Measurements from ENCODE around the gene PIAS1. TPM values are rescaled to one million over a fixed set of nuclear protein-coding genes. Genes with fewer than 3 reads are reported as not detected.

The PIAS1 gene
- total RNA-seq, 2 experiments from 2014 or later: 20.4 to 24.4 TPM

GRCh38 chr15:68241088-68241935, 187.2 kb downstream of the PIAS1 start:
- peaks cover 10% of the 10 kb centered on the region for H3K36me3 Mint-ChIP-seq
- peaks cover 10% of the 10 kb centered on the region for H3K9me3 Mint-ChIP-seq
- DNase-seq: no peak
- H3K4me3 Mint-ChIP-seq: no peak overlapping the region
- H3K4me1 Mint-ChIP-seq: no peaks in the 10 kb centered on the region
- H3K27ac Mint-ChIP-seq: no peak overlapping the region
- H3K27me3 Mint-ChIP-seq: peaks cover 3% of the 10 kb centered on the region

Other genes starting within 250 kb of the PIAS1 start
- under 1 TPM; 0.16 to 0.30 TPM for gene SKOR1, start 228.8 kb upstream of the PIAS1 start, total RNA-seq
- not detected for gene RNU6-1, start 214.3 kb upstream of the PIAS1 start, total RNA-seq
- gene CALML4, start 151.0 kb downstream of the PIAS1 start, total RNA-seq: 1 to 10 TPM; 5.4 to 7.4 TPM
- gene CLN6, start 175.4 kb downstream of the PIAS1 start, total RNA-seq: 10 to 100 TPM; 67.7 to 72.0 TPM
- 10 to 100 TPM; 37.0 to 44.1 TPM for gene FEM1B, start 223.4 kb downstream of the PIAS1 start, total RNA-seq

Data from activated naive CD8-positive, alpha-beta T cell treated with anti-CD3 and anti-CD28 coated beads for 36 hours (primary cell).